HepG2 (cell line): ENCODE data around the gene ZNF559. TPM values are rescaled to one million over a fixed set of nuclear protein-coding genes. Genes with fewer than 3 reads are reported as not detected.

ENCODE experiments used
- CAMTA2 ChIP-seq: sonication (generic); formaldehyde crosslinking; IDR thresholded peaks from 2 replicates; pipeline ENCODE4 v1.4.0; 2020; ENCODE audit warnings: mild to moderate bottlenecking, missing genetic modification reagents, borderline replicate concordance
- FOXA3 ChIP-seq: IDR thresholded peaks from 2 replicates; pipeline ENCODE4 v1.6.1; 2016; ENCODE audit warnings: missing genetic modification reagents, missing compliant biosample characterization
- GMEB1 ChIP-seq: sonication (generic); formaldehyde crosslinking; IDR thresholded peaks from 2 replicates; pipeline ENCODE4 v1.5.1; 2020; ENCODE audit warnings: missing genetic modification reagents, mild to moderate bottlenecking, borderline replicate concordance
- RBAK ChIP-seq: sonication (generic); formaldehyde crosslinking; IDR thresholded peaks from 2 replicates; pipeline ENCODE4 v1.5.1; 2020; ENCODE audit warnings: mild to moderate bottlenecking, missing genetic modification reagents
- SETDB1 ChIP-seq: sonication (generic); formaldehyde crosslinking; IDR thresholded peaks from 2 replicates; pipeline ENCODE4 v1.5.1; 2020; ENCODE audit warnings: missing genetic modification reagents, mild to moderate bottlenecking, borderline replicate concordance
- THAP9 ChIP-seq: sonication (generic); formaldehyde crosslinking; IDR thresholded peaks from 2 replicates; pipeline ENCODE4; 2020; ENCODE audit warnings: missing genetic modification reagents, mild to moderate bottlenecking, borderline replicate concordance
- ZNF142 ChIP-seq: sonication (generic); formaldehyde crosslinking; IDR thresholded peaks from 2 replicates; pipeline ENCODE4 v1.4.0; 2020; ENCODE audit warnings: missing genetic modification reagents
- ZNF281 ChIP-seq: sonication (generic); formaldehyde crosslinking; IDR thresholded peaks from 2 replicates; pipeline ENCODE4 v1.4.0; 2020; ENCODE audit warnings: missing genetic modification reagents, borderline replicate concordance
- ZNF547 ChIP-seq: sonication (generic); formaldehyde crosslinking; IDR thresholded peaks from 2 replicates; pipeline ENCODE4 v1.5.1; 2020; ENCODE audit warnings: mild to moderate bottlenecking, missing genetic modification reagents
- ZNF775 ChIP-seq: sonication (generic); formaldehyde crosslinking; IDR thresholded peaks from 2 replicates; pipeline ENCODE4 v1.4.0; 2020; ENCODE audit warnings: missing genetic modification reagents, mild to moderate bottlenecking, moderate library complexity, borderline replicate concordance
- polyA plus RNA-seq, 8 experiments: library from polyadenylated mRNA; depleted of rRNA in 3 of 8; stranded (reverse) in 7 of 8; unstranded in 1 of 8; fragments of >200 nt; fragmentation: Illumina TruSeq in 4 of 8; extraction: Trizol in 4 of 8; gene quantifications; 2 replicates each; pipeline versions ENCODE4 v1.2.1 to v1.2.3, GENCODE V29; 2011 to 2016; ENCODE audit warnings: low read depth in 4 of 8, missing spikeins in 1 of 8, mixed read lengths in 1 of 8; ENCODE audit not compliant: insufficient read depth in 1 of 8
- total RNA-seq, 5 experiments: library from RNA; depleted of rRNA; stranded (reverse); fragments of >200 nt; fragmentation: Illumina TruSeq; extraction: Trizol; gene quantifications; 2 replicates each; pipeline ENCODE4 v1.2.3, GENCODE V29; 2016; ENCODE audit warnings: low read depth in 1 of 5

ZNF559 gene
- total and polyA plus RNA-seq, 2 of the 13 experiments (the other 11 are each of a cell fraction or from before 2014, with no cell fraction given), result 6.3 to 9.8 TPM

GRCh38 chr19:9309139-9309973, 14.6 kb upstream of the ZNF559 start, which contains the start of gene ZNF699 (continued):
- TF ChIP-seq ZNF547 (CRISPR knock-in tag), result peak; percentile 53; the same call in 1 of the 2 replicates
- no peak for TF ChIP-seq CAMTA2 (CRISPR knock-in tag)
- TF ChIP-seq GMEB1 (CRISPR knock-in tag), result 0 out of 2 replicates have a peak, but pooled peaks have one; percentile 29
- 0 out of 2 replicates have a peak, but pooled peaks have one; percentile 21 for TF ChIP-seq ZNF281
- TF ChIP-seq SETDB1, result no peak
- TF ChIP-seq RBAK (CRISPR knock-in tag), result no peak
- no peak for TF ChIP-seq FOXA3 (CRISPR knock-in tag)
- TF ChIP-seq THAP9 (CRISPR knock-in tag), result peak; percentile 82; the same call in 1 of the 2 replicates
- TF ChIP-seq ZNF775 (CRISPR knock-in tag), result no peak
- no peak for TF ChIP-seq ZNF142
